Mesothelial cell of epicardium (in vitro differentiated cells): Measurements from ENCODE around the gene SLC30A1. TPM values are rescaled to one million over a fixed set of nuclear protein-coding genes. Genes with fewer than 3 reads are reported as not detected.

Experiments used
- DNase-seq, 2 experiments: peaks; one replicate each; pipeline ENCODE4 v3.0.0; 2021; ENCODE audit warnings: low spot score in 2 of 2; ENCODE audit not compliant: unreplicated experiment in 2 of 2
- H3K27ac Mint-ChIP-seq: 2 replicates; pipeline ENCODE4 v1.8.0; 2021; ENCODE audit warnings: mixed read lengths
- H3K27me3 Mint-ChIP-seq: 2 replicates; pipeline ENCODE4 v1.8.0; 2021; ENCODE audit warnings: low read depth, mixed read lengths
- H3K36me3 Mint-ChIP-seq: 2 replicates; pipeline ENCODE4 v1.8.0; 2021; ENCODE audit warnings: mixed read lengths
- H3K4me1 Mint-ChIP-seq: 2 replicates; pipeline ENCODE4 v1.8.0; 2021; ENCODE audit warnings: mixed read lengths
- H3K4me3 Mint-ChIP-seq: 2 replicates; pipeline ENCODE4 v1.8.0; 2021; ENCODE audit warnings: mild to moderate bottlenecking, moderate library complexity, mixed read lengths
- H3K9me3 Mint-ChIP-seq: 2 replicates; pipeline ENCODE4 v1.8.0; 2021; ENCODE audit warnings: mixed read lengths
- CTCF ChIP-seq: fragments of 200-600 bp; sonication (generic); IDR thresholded peaks from one replicate; pipeline ENCODE4 v1.5.0; 2021; ENCODE audit warnings: antibody characterized with exemption; ENCODE audit not compliant: unreplicated experiment
- total RNA-seq: library from RNA; stranded (reverse); gene quantifications from 3 replicates; pipeline ENCODE4 v1.2.1, GENCODE V29; 2021

The SLC30A1 gene
- total RNA-seq, 1 donor from 2014 or later, result 11.0 TPM

- no peak overlapping the region for H3K27ac Mint-ChIP-seq
These were observed 47.5 kb downstream of the SLC30A1 start for GRCh38 chr1:211531194-211532087.

DNA sequence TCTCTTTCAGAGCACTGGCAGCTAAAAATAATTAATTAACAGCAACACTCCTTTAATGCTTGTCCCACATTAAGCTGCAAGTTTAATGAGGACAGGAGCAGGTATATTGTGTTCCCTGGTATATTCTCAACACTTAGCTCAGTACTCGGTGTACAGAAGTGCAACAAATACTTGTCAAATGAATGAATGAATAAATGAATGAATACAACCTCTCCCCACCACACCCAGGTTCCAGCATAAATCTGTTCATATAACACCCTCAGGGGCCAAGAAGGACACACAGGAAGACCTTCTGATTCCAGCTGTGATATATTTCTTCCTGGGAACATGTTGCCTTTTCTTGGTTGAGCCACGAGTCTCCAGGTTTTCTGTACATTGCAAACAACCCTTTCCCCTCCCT lies 48.9 kb downstream of the SLC30A1 start:
- H3K4me3 Mint-ChIP-seq, result no peak overlapping the region
- peaks cover 1% of the 10 kb centered on the region for H3K4me1 Mint-ChIP-seq
- no peaks in the 10 kb centered on the region for H3K36me3 Mint-ChIP-seq
- no peak overlapping the region for H3K27ac Mint-ChIP-seq
- H3K27me3 Mint-ChIP-seq, result no peaks in the 10 kb centered on the region
- no peak for TF ChIP-seq CTCF
- no peaks in the 10 kb centered on the region for H3K9me3 Mint-ChIP-seq
- DNase-seq, result no peak

More at GRCh38 chr1:211531194-211532087, 47.5 kb downstream of the SLC30A1 start:
- Mint-ChIP-seq H3K4me1 (no peaks in the 10 kb centered on the region), H3K4me3 (no peak overlapping the region), H3K36me3 (no peaks in the 10 kb centered on the region), H3K9me3 (no peaks in the 10 kb centered on the region), H3K27me3 (no peaks in the 10 kb centered on the region)
- no peak for TF ChIP-seq CTCF
- no peak for DNase-seq

DNA sequence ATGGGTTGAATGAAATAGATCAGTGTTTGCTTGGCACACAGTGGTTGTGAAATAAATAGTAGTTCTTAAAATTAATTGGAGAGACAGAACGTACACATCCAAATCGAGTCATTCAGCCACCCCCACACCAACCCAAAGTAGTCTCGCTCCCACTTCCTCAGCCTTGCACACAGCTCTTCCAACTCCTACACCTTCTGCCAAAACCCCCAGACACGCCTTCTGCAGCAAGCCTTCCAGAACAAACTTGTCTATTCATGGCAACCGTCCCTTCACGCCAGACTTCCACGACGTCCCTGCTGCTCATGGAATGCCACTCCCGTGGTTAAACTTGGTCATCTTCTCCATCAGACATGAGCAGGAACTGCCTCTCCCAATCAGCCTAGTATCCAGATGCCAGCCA lies 49.5 kb downstream of the SLC30A1 start:
- Mint-ChIP-seq H3K27ac (no peak overlapping the region), H3K9me3 (no peaks in the 10 kb centered on the region), H3K4me1 (peaks cover 2% of the 10 kb centered on the region), H3K27me3 (no peaks in the 10 kb centered on the region), H3K4me3 (no peak overlapping the region), H3K36me3 (no peaks in the 10 kb centered on the region)
- DNase-seq, result no peak
- TF ChIP-seq CTCF, result no peak

DNA sequence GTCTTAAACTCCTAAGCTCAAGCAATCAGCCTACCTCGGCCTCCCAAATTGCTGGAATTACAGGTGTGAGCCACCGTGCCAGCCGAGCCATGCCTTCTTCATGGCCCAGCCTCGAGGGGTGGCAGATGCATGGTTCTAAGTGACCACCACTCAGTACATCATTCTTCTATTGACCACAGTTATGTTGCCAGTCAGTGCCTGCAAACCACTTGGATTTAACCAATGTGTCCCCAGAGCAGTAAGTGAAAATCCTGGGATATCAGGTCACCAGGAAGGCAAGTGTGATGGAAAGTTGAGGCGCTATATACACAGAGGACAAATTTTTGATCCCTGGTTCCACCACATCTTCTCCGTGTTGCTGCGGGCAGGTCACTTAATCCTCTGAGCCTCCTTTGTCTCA lies 50.0 kb downstream of the SLC30A1 start:
- Mint-ChIP-seq H3K9me3 (no peaks in the 10 kb centered on the region), H3K36me3 (no peaks in the 10 kb centered on the region), H3K4me1 (peaks cover 2% of the 10 kb centered on the region), H3K27ac (no peak overlapping the region), H3K27me3 (no peaks in the 10 kb centered on the region), H3K4me3 (no peak overlapping the region)
- TF ChIP-seq CTCF, result no peak
- DNase-seq, result no peak

DNA sequence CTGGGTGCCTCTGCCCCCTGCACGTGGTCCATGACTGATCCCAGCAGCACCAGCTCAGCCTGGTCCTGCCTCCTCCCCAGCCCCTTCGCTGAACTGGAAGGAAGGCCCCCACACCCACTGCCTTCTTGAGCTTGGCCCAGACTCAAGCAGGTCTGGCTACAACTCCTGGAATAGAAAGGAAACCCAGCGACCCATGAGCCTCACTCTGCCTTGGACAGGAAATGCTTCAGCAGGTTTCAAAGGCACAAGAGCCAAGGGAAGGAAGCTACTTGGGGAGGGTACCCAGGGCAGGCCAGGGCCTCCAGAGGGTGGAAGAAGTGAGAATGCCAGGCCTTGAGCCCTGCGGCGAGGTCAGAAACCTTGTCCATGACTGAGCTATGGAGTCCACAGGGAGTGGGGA lies 51.1 kb downstream of the SLC30A1 start:
- Mint-ChIP-seq H3K27ac (peak overlapping the region; percentile 17), H3K4me3 (no peak overlapping the region), H3K4me1 (peaks cover 2% of the 10 kb centered on the region), H3K27me3 (no peaks in the 10 kb centered on the region), H3K36me3 (no peaks in the 10 kb centered on the region), H3K9me3 (no peaks in the 10 kb centered on the region)
- no peak for DNase-seq
- no peak for TF ChIP-seq CTCF
